Activated CD4-positive, alpha-beta T cell treated with anti-CD3 and anti-CD28 coated beads, Interleukin-2, amount 50 U/mL, for 16 hours (primary cell): ENCODE results near the gene POLA2.

ENCODE experiments used
- DNase-seq: peaks from one replicate; pipeline ENCODE4 v3.0.0-alpha.2; 2020

Gene POLA2

GRCh38 chr11:65288706-65289536, 27.2 kb downstream of the POLA2 start:
- no peak for DNase-seq

DNA sequence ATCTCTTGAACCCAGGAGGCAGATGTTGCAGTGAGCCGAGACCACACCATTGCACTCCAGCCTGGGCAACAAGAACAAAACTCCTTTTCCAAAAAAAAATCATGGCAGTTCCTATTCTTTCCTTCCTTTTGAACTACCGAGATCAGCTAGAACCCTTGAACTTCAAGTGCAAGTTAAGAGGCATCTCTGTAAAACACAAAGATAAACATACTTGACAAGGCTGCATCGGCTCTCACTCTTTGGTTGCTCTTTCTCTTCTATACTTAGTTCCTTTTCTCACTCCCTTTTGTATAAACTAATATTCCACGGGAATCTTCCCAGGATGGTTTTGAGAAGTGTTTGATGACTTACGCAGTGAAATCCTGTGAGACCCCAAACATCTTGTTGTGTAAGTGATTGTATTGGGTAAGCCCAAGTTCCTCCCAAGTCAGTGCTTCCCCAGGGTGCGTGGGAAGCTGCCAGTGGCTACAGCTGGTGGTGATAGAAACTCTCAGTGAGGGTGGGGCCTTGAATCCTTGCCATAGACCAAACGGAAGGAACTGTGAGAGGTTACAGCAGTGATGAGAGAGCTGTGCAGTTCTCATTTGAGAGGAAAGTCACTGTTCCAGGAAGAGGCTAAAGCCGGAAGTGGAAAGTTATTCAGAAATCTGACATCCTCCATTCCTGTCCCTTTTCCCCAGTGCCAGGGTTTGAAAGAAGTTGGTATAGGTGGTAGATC, 28.8 kb downstream of the POLA2 start:
- no peak for DNase-seq

DNA sequence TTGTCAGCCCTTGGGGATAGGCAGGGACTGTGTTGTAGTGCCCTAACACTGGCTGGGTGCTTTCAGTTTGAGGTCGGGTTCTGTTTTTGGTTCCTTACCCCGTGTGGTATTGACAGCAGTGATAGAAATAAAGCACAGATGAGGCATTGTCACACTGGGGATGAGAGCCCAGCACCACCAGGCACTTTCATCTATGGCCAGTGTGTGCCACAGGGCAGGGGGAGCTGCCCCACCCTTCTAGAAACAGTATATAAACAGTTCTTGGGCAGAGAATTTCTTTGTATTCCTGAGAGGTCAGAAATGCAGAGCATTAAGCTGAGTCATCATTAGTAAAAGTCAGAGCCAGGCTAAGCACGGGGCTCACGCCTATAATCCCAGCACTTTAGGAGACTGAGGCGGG, 29.9 kb downstream of the POLA2 start:
- no peak for DNase-seq

DNA sequence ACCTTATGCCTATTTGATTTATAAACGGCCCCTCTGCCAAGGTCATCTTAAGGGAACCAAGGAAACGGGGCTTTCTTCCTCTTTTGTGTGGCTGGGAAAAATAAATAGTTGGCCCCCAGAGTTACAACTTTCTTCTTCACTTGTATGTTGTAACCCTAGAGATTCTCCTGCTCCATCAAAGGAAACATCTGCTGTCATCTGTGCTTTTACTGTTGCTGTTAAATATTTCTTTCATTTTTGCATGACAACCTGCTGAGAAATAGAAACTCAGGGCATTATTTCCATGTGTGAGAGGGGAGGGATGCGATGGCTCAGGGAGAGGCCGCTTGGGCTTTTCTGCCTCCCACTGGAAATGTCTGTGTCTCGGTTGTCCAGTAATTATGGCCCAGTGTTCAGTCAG, 31.1 kb downstream of the POLA2 start:
- DNase-seq, result no peak

- no peak for DNase-seq
Observed at GRCh38 chr11:65293909-65294381, 32.2 kb downstream of the POLA2 start.

- no peak for DNase-seq
Observed at GRCh38 chr11:65295001-65295400, 33.2 kb downstream of the POLA2 start.

- DNase-seq, result no peak
Observed at GRCh38 chr11:65295571-65296341, 34.0 kb downstream of the POLA2 start.

GRCh38 chr11:65297026-65297672, 35.4 kb downstream of the POLA2 start:
- DNase-seq, result no peak

DNA sequence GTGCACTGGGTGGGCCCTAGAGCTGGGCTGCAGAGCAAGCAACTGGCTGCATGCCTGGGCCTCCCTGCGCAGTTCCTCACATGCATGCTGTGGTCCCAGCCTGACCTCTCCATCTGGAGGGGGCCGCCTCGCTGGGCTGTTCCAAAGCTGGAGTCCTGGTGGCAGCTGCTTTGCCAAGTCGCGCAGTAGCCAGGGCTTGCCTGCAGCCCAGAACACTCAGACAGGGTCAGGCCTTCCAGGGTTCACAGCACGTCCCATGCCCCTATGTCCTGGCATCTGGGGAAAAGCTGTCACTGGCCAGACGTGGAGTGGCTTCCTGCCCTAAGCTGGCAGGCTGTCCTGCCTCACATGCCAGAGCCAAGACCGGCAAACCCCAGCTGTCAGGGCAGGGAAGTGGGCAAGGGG, 36.4 kb downstream of the POLA2 start:
- no peak for DNase-seq

- no peak for DNase-seq
Observed at GRCh38 chr11:65298655-65299179, 37.0 kb downstream of the POLA2 start.

DNA sequence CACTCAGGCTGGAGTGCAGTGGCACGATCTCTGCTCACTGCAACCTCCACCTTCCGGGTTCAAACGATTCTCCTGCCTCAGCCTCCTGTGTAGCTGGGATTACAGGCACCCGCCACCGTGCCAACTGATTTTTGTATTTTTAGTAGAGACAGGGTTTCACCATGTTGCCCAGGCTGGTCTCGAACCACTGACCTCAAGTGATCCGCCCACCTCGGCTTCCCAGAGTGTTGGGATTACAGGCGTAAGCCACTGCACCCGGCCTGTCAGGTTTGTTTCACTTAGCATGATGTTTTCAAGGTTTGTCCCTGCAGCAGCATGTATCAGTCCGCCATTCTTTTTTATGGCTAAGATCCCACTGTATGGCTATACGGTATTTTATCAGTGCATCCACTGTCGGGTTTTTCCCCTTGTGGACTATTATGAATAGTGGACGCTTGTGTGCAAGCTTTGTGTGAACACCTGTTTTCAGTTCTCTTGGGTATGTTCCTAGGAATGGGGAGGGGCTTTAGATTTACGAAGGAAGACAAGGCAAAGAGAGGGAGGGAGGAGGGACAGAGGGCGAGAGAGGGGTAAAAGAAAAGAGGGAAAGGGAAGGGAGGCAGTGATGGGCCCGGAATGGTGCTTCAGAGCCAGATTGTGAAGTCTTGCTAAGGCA, 39.0 kb downstream of the POLA2 start:
- no peak for DNase-seq

DNA sequence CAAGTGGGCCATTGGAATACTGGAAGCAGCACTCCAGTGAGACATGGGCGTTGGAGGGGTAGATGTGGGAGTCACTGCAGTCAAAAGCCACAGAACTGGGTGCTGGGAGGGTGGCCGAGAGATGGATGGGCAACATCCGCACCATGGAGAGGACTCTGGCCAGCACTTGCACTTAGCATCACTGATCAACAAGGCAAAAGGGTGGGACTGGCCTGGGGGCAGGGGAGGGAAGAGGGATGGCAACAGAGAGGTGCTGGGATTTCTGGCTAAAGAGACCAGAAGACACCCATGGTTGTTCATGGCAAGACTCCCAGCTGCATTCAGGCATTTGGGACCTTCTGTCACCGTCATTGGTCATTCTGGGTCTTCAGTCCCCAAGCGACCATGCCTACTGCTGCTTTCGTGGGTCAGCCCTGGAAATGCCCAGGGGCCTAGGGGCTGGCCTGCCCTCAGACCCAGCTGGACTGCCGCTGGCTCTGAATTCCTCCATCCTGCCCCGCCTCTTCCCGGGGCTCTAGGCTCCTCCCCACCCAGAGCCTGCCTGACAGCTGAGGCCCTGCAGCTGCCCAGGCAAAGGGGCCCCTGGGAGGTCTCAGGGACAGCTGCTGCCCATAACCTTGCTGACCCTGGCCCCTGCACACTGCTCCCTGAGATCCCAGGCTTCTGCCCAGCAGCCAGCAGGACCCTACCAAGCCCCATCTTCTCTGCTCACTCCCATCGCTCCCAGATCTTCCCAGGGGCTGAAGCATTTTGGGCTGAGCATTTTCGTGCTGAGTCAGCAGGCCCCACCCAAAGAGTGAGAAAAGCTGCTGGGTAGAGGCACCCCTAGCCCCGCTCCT, 39.9 kb downstream of the POLA2 start:
- DNase-seq, result no peak

DNA sequence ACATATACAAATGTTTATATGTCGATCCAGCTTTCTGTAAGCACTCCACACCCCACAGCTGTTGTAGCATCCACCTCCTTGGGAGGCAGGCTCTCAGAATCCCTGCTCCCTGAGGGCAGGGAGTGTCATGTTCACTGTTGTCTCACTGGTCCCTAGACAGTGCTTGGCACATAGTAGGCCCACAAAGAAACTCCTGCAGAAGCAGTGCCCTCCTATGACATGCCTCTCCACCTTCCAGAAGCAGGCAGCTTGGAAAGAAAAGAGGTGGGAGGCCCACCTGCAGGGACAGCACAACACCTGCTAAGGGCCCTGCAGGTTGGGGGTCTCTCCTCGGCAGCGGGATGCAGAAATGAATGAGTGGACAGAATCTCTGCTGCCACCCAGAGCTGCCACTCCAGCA, 41.8 kb downstream of the POLA2 start:
- DNase-seq, result no peak

GRCh38 chr11:65304110-65304509, 42.3 kb downstream of the POLA2 start:
- DNase-seq, result no peak

DNA sequence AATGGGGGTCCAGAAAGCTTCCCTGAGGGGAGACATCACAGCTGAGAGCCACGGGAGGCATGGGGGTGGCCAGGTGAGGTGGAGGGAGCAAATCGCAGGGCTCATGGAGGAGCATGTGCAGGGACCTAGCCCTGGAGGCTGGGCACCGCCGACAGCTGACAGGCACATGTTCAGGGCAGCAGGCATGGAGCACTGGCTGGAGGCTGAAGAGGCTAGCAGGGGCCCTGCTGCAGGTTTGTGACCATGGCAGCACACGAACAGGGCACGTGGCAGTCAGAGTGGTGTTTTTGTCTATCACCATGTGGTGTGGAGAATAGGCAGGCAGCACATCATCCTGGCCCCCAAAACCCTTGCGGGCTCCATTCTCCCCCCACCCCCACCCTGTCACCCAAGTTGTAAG, 42.9 kb downstream of the POLA2 start:
- no peak for DNase-seq

DNA sequence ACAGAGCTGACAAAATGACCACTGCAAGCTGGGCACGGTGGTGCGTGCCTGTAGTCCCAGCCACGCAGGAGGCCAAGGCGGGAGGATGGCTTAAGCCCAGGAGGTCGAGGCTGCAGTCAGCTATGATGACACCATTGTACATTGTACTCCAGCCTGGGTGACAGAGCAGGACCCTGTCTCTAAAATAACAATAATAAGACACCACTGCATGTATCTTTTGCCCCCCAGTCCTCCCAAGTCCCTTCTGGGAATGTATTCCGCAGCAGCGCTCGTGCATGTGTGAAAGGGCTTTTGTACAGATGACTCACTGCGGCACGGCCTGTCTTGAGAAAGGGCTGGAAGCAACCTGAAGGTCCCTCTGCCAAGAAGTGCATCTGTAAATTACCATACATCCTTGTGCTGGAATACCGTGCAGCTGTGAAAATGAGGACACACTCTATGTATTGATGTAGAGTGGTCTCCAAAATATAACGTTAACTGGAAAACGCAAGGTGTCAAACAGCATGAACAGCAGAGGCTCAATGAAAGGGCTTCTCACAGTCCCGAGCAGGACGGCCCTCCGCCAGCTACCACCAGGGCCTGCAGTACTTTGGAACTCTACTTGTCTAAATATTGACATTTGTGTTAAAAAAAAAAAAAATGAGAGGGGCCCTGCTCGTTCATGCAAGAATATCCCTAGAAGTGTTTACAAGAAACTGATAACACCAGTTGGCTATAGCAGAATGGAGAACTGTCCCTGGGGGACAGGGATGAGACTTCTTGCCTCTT, 43.9 kb downstream of the POLA2 start:
- DNase-seq, result no peak

GRCh38 chr11:65307298-65308229, 45.8 kb downstream of the POLA2 start:
- DNase-seq, result no peak

GRCh38 chr11:65308281-65308891, 46.6 kb downstream of the POLA2 start:
- no peak for DNase-seq

GRCh38 chr11:65309006-65309405, 47.2 kb downstream of the POLA2 start:
- no peak for DNase-seq
